ENCODE measurements around the gene ANO9. TPM values are rescaled to one million over a fixed set of nuclear protein-coding genes. Genes with fewer than 3 reads are reported as not detected.
"Not testable (repeated sequence)": the region's sequence is repeated elsewhere in the genome, so short reads cannot be mapped to it uniquely, and the experiment has no call there.

Gene ANO9
- total and polyA plus RNA-seq, 9 donors: 0.12 to 11.4 (median 0.77) TPM

GRCh38 chr11:414318-414857 lies 27.4 kb downstream of the ANO9 start:
- Histone ChIP-seq H3K27ac (no peak overlapping the region), H3K4me3 (no peak overlapping the region), H3K27me3 (no peaks in the 10 kb centered on the region), H3K9me3 (no peaks in the 10 kb centered on the region), H3K4me1 (ENCODE audit: insufficient read depth) (peaks cover 2% of the 10 kb centered on the region), H3K36me3 (no peaks in the 10 kb centered on the region)
- intact Hi-C loops (cut with DNase I): no loop called here
- DNase-seq: no peak
- TF ChIP-seq EP300 (IDR thresholded peaks at IDR 0.05): no peak
- WGBS, 3 donors: 65 to 71% (median 66%) methylated on average over 9 of the region's 9 CpGs

GRCh38 chr11:413120-414081 lies 28.4 kb downstream of the ANO9 start:
- WGBS, 3 donors: 24 to 38% (median 29%) methylated on average over 13 to 14 of the region's 14 CpGs
- TF ChIP-seq EP300 (IDR thresholded peaks at IDR 0.05): no peak
- no peak for TF ChIP-seq CTCF (IDR thresholded peaks at IDR 0.05)
- no peak for TF ChIP-seq POLR2A (IDR thresholded peaks at IDR 0.05)
- no peak overlapping the region for H3K4me3 ChIP-seq
- no peak overlapping the region for H3K27ac ChIP-seq
- no peak for DNase-seq
- peaks cover 2% of the 10 kb centered on the region for H3K4me1 ChIP-seq (ENCODE audit: insufficient read depth)
- intact Hi-C loops (cut with DNase I): no loop called here
- H3K9me3 ChIP-seq: no peaks in the 10 kb centered on the region
- no peaks in the 10 kb centered on the region for H3K36me3 ChIP-seq
- H3K27me3 ChIP-seq: no peaks in the 10 kb centered on the region

GRCh38 chr11:412641-413119 lies 29.1 kb downstream of the ANO9 start:
- H3K9me3 ChIP-seq: no peaks in the 10 kb centered on the region
- intact Hi-C loops (cut with DNase I): no loop called here
- TF ChIP-seq CTCF (IDR thresholded peaks at IDR 0.05): no peak
- no peak for TF ChIP-seq POLR2A (IDR thresholded peaks at IDR 0.05)
- no peak for TF ChIP-seq EP300 (IDR thresholded peaks at IDR 0.05)
- peaks cover 2% of the 10 kb centered on the region for H3K4me1 ChIP-seq (ENCODE audit: insufficient read depth)
- 74 to 92% (median 76%) methylated on average over 12 to 14 of the region's 15 CpGs for WGBS, 3 donors
- H3K36me3 ChIP-seq: no peaks in the 10 kb centered on the region
- H3K4me3 ChIP-seq: no peak overlapping the region
- DNase-seq: no peak
- H3K27me3 ChIP-seq: no peaks in the 10 kb centered on the region
- H3K27ac ChIP-seq: no peak overlapping the region

GRCh38 chr11:411520-411919 lies 30.3 kb downstream of the ANO9 start:
- H3K9me3 ChIP-seq; H3K27me3 ChIP-seq; H3K4me1 ChIP-seq (ENCODE audit: insufficient read depth); H3K4me3 ChIP-seq; H3K27ac ChIP-seq; intact Hi-C loops (cut with DNase I); H3K36me3 ChIP-seq: not testable (repeated sequence)
- DNase-seq: peak in 1 of 5 donors; percentile 27
- WGBS, 3 donors: 80 to 84% methylated on average over 5 to 10 of the region's 11 CpGs; no CpG with 5 or more reads in 1 of the 3 donors

- H3K9me3 ChIP-seq; H3K27me3 ChIP-seq; intact Hi-C loops (cut with DNase I); H3K4me1 ChIP-seq (ENCODE audit: insufficient read depth); H3K4me3 ChIP-seq; H3K36me3 ChIP-seq; H3K27ac ChIP-seq: not testable (repeated sequence)
- 80% methylated on average over 2 to 13 of the region's 13 CpGs; no CpG with 5 or more reads in 1 of the 3 donors for WGBS, 3 donors
- peak in 1 of 5 donors; percentile 5 for DNase-seq
These were observed 31.1 kb downstream of the ANO9 start for GRCh38 chr11:410711-411110.
